Activated naive CD8-positive, alpha-beta T cell treated with anti-CD3 and anti-CD28 coated beads, Interleukin-2, amount 10 ng/mL, durations not matched to agents 7 days and 5 days (primary cell): ENCODE measurements around the gene PTPA. TPM values are rescaled to one million over a fixed set of nuclear protein-coding genes. Genes with fewer than 3 reads are reported as not detected.
A peak's percentile ranks its signal among the peaks of the same experiment; 100 is the strongest.
"Not testable (repeated sequence)": the region's sequence is repeated elsewhere in the genome, so short reads cannot be mapped to it uniquely, and the experiment has no call there.

ENCODE experiments used
- ATAC-seq: fragments of 150-1000 bp; cut with Tn5 transposase; one replicate; pipeline ENCODE4 v1.10.0; 2021; ENCODE audit warnings: low read depth, moderate library complexity
- POLR2A ChIA-PET: fragments of 350-600 bp; sonication (Branson Sonifier 250); formaldehyde crosslinking; loops from one replicate; lab custom pipeline; 2021; ENCODE audit warnings: antibody characterized with exemption; lab: Charles Lee
- DNase-seq: peaks from one replicate; pipeline ENCODE4 v3.0.0; 2021
- H3K27ac Mint-ChIP-seq: one replicate; pipeline ENCODE4 v1.8.0; 2022; ENCODE audit warnings: mild to moderate bottlenecking, mixed read lengths
- H3K27me3 Mint-ChIP-seq: one replicate; pipeline ENCODE4 v1.8.0; 2022; ENCODE audit warnings: mild to moderate bottlenecking, moderate library complexity, mixed read lengths
- H3K36me3 Mint-ChIP-seq: one replicate; pipeline ENCODE4 v1.8.0; 2021; ENCODE audit warnings: mild to moderate bottlenecking, mixed read lengths
- H3K4me1 Mint-ChIP-seq: one replicate; pipeline ENCODE4 v1.8.0; 2021; ENCODE audit warnings: mixed read lengths
- H3K4me3 Mint-ChIP-seq: one replicate; pipeline ENCODE4 v1.8.0; 2022; ENCODE audit warnings: mild to moderate bottlenecking, moderate library complexity, mixed read lengths
- H3K9me3 Mint-ChIP-seq: one replicate; pipeline ENCODE4 v1.8.0; 2021; ENCODE audit warnings: mixed read lengths
- total RNA-seq, 2 experiments: library from RNA; stranded (reverse); gene quantifications; one replicate each; pipeline ENCODE4 v1.2.3, GENCODE V29; 2021

The PTPA gene
- total RNA-seq, 2 experiments from 2014 or later: 88.3 to 91.0 TPM

DNA sequence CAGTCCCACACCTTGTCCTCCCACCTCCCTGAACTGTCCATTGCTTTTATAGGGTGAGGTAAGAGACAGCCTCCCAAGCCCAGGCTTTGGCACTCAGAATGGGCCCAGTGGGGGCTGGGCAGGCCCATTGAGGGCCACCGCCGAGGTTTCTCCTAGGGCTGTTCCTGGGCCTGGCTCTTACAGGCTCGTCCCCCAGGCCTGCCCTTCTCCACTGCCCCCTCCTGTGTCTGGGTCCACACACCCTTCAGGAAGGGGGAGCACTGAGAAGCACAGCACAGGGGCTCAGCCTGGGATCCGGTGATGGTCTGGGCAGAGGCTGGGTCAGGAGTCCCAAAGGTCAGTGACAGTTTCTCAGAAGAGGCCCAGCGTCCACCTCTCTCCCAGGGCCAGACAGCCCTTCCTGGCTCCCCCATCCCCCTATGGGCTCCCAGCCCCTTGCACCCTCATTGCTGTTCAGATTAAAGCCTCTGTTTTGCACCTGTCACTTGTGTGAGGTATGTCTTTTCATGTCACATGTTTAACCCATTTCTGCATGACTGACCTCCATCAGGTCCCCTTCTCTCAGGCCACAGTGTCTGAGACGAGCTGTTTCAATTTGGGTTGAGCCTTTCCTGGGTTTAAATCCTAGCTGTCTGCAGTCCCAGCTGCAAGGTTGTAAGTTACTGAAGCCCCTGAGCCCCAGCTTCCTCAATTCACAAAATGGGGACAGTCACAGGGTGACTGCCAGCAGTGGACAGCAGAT, 37.4 kb downstream of the PTPA start:
- Mint-ChIP-seq H3K36me3 (peaks cover 7% of the 10 kb centered on the region), H3K9me3 (no peaks in the 10 kb centered on the region), H3K27ac (peak overlapping the region; percentile 32), H3K27me3 (no peaks in the 10 kb centered on the region), H3K4me3 (no peak overlapping the region), H3K4me1 (peaks cover 4% of the 10 kb centered on the region)
- no peak for DNase-seq
- ATAC-seq: no peak
- POLR2A ChIA-PET: no interaction called here

DNA sequence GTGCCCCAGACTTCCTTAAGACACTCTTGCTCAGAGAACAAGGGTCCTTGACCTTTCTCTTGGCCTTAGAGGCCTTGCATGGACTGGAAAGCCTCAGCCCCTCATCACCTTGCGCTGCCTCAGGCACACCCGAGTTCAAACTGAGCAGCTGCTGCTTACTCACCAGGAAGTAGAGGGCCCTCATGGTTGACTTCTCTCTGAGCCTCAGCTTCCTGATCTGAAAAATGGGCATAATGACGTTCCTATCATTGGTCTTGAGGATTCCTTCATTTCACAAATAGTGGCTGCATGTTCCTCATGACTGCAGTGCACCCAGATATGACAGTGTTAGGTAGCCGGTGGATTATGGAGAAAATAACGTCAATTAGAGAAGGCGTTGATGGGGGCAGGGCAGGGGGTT, 38.2 kb downstream of the PTPA start:
- no peaks in the 10 kb centered on the region for H3K9me3 Mint-ChIP-seq
- H3K4me3 Mint-ChIP-seq: no peak overlapping the region

DNA sequence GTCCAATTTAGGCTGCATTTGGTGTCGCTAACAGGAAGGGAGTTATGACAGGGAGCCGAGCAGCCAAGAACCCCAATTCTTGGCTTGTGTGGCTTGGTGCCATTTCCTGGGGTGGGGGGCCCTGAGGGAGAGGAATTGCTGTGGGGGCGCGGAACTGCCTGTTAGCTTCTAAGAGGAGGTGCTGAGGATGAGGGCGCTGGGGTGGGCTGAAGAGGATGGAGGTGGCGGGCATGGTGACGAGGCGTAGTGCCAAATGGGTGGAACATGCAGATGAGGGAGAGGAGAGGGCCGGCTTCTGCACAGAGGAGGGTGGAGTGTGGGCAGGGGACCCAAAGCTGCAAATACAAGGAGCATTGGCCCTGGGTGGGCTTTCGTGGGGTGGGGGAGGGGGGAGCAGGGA, 38.9 kb downstream of the PTPA start:
- POLR2A ChIA-PET: no interaction called here
- no peaks in the 10 kb centered on the region for H3K27me3 Mint-ChIP-seq

More for the DNA sequence above, 38.2 kb downstream of the PTPA start:
- peaks cover 2% of the 10 kb centered on the region for H3K36me3 Mint-ChIP-seq
- ATAC-seq (no peak), DNase-seq (no peak)
- H3K27ac Mint-ChIP-seq: peak overlapping the region; percentile 51
- POLR2A ChIA-PET: no interaction called here
- no peaks in the 10 kb centered on the region for H3K27me3 Mint-ChIP-seq
- peaks cover 4% of the 10 kb centered on the region for H3K4me1 Mint-ChIP-seq

GRCh38 chr9:129150672-129151211, 39.5 kb downstream of the PTPA start:
- DNase-seq (no peak), ATAC-seq (no peak)
- H3K4me1 Mint-ChIP-seq: peaks cover 4% of the 10 kb centered on the region
- no peaks in the 10 kb centered on the region for H3K27me3 Mint-ChIP-seq
- POLR2A ChIA-PET: no interaction called here
- no peaks in the 10 kb centered on the region for H3K9me3 Mint-ChIP-seq
- H3K4me3 Mint-ChIP-seq: no peak overlapping the region
- H3K36me3 Mint-ChIP-seq: peaks cover 2% of the 10 kb centered on the region
- H3K27ac Mint-ChIP-seq: no peak overlapping the region

More for the DNA sequence above, 38.9 kb downstream of the PTPA start:
- Mint-ChIP-seq H3K4me3 (no peak overlapping the region), H3K36me3 (peaks cover 2% of the 10 kb centered on the region), H3K9me3 (no peaks in the 10 kb centered on the region), H3K27ac (peak overlapping the region; percentile 10), H3K4me1 (peaks cover 4% of the 10 kb centered on the region)
- no peak for ATAC-seq
- no peak for DNase-seq

DNA sequence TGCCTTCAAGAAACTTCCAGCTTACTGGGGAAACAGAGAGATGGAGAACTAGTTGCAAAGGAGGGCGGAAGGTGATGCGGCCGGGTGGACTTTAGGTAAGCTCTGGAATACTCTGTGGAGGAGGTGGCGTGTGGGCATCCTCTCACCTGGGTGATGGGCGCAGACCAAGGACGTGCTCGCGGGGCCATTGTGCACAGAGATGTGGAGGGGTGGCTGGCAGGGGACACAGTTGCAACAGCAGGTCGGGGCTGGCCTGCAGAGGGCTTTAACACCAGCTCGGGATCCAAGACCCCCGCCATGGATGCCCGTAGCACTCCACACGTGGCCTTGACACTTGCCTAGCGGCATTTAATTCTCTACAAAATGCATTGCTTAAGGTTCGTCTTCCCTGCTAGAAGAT, 40.3 kb downstream of the PTPA start:
- POLR2A ChIA-PET: interaction anchor here (1.2 kb wide), 1 partner anchor 11 kb away, joined by 5 read pairs; no protein-coding TSS in a partner anchor
- ATAC-seq (no peak), DNase-seq (no peak)
- H3K27me3 Mint-ChIP-seq: no peaks in the 10 kb centered on the region
- peak overlapping the region; percentile 13 for H3K27ac Mint-ChIP-seq
- peaks cover 4% of the 10 kb centered on the region for H3K4me1 Mint-ChIP-seq
- H3K9me3 Mint-ChIP-seq: no peaks in the 10 kb centered on the region
- H3K36me3 Mint-ChIP-seq: no peaks in the 10 kb centered on the region
- no peak overlapping the region for H3K4me3 Mint-ChIP-seq

- Mint-ChIP-seq H3K27ac (no peak overlapping the region), H3K36me3 (no peaks in the 10 kb centered on the region), H3K4me1 (no peaks in the 10 kb centered on the region), H3K9me3 (no peaks in the 10 kb centered on the region), H3K27me3 (no peaks in the 10 kb centered on the region), H3K4me3 (no peak overlapping the region)
- DNase-seq (no peak), ATAC-seq (no peak)
- POLR2A ChIA-PET: no interaction called here
These were observed 43.8 kb downstream of the PTPA start for GRCh38 chr9:129154866-129155477.

DNA sequence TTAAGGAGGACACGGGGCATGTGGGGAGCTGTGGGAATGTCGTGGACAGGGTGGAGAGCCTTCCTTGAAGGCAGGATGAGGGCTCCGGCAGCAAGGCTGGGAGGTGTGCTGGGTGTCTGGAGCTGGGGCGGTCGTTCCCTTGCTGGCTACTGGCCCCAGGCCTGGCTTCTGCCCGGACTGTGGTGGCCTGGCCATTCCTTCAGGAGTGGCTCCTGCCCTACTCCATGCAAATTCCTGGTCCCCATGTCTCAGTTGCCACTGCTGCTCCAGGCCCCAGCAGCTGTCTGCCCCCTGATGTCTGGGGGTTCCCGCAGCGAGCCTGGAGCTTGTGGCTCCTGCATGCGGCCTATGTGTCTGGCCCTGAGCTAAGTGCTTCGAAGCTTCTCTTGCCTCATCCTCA, 44.9 kb downstream of the PTPA start:
- POLR2A ChIA-PET: no interaction called here
- no peaks in the 10 kb centered on the region for H3K4me1 Mint-ChIP-seq
- no peaks in the 10 kb centered on the region for H3K36me3 Mint-ChIP-seq
- H3K4me3 Mint-ChIP-seq: no peak overlapping the region
- no peaks in the 10 kb centered on the region for H3K27me3 Mint-ChIP-seq
- DNase-seq (no peak), ATAC-seq (no peak)
- H3K9me3 Mint-ChIP-seq: no peaks in the 10 kb centered on the region
- H3K27ac Mint-ChIP-seq: no peak overlapping the region

DNA sequence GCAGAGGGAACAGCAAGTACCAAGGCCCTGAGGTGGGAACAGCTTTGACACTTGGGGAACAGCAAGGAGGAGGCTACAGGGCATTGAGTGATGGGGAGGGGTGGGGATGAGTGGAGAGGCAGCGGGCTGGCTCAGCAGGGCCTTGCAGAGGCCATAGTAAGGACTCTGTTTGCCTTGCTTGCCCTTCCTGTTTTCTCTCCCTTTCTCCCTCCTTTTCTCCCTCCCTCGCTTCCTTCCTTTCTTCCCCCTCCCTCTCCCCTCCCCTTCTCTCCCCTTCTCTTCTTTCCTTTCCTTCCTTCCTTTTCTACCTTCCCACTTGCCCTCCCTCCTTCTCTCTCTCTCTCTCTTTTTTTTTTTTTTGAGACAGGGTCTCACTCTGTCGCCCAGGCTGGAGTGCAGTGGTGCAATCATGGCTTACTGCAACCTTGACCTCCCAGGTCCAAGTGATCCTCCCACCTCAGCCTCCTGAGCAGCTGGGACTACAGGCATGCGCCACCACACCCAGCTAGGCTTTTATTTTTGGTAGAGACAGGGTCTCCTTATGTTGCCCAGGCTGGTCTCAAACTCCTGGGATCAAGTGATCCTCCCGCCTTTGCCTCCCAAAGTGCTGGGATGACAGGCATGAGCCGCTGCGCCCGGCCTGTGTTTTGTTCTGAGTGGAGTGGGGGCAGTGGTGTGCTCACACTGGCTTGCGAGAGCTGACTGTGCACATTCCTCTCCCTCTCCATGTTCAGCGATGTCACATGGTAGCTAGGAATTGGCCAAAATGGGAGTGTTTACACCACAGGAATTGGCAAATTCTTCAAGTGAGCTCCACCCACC, 49.7 kb downstream of the PTPA start:
- no peak for DNase-seq
- Mint-ChIP-seq H3K4me1 (peaks cover 2% of the 10 kb centered on the region), H3K9me3 (no peaks in the 10 kb centered on the region), H3K36me3 (no peaks in the 10 kb centered on the region), H3K27ac (no peak overlapping the region), H3K27me3 (no peaks in the 10 kb centered on the region), H3K4me3 (no peak overlapping the region)
- ATAC-seq: no peak
- POLR2A ChIA-PET: interaction anchor here (0.6 kb wide), 1 partner anchor 446 kb away, joined by 3 read pairs; no protein-coding TSS in a partner anchor

DNA sequence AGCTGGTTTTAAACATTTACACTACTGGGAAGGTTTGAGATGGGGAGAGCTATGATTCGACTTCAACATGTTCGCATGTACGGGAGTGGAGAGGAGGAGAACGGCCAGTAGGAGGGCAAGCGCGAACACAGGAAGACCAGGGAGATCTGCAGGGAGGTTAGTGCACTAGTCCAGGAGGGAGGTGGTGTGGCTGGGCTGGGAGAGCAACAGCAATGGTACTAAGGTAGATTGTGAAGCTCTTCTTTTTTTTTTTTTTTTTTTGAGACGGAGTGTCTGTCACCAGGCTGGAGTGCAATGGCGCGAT, 50.3 kb downstream of the PTPA start:
- H3K27ac Mint-ChIP-seq: peak overlapping the region; percentile 21
- no peaks in the 10 kb centered on the region for H3K27me3 Mint-ChIP-seq
- H3K4me1 Mint-ChIP-seq: peaks cover 2% of the 10 kb centered on the region
- DNase-seq (no peak), ATAC-seq (no peak)
- POLR2A ChIA-PET: interaction anchor here (0.6 kb wide), 1 partner anchor 446 kb away, joined by 3 read pairs; no protein-coding TSS in a partner anchor
- no peaks in the 10 kb centered on the region for H3K9me3 Mint-ChIP-seq
- H3K4me3 Mint-ChIP-seq: no peak overlapping the region
- no peaks in the 10 kb centered on the region for H3K36me3 Mint-ChIP-seq

DNA sequence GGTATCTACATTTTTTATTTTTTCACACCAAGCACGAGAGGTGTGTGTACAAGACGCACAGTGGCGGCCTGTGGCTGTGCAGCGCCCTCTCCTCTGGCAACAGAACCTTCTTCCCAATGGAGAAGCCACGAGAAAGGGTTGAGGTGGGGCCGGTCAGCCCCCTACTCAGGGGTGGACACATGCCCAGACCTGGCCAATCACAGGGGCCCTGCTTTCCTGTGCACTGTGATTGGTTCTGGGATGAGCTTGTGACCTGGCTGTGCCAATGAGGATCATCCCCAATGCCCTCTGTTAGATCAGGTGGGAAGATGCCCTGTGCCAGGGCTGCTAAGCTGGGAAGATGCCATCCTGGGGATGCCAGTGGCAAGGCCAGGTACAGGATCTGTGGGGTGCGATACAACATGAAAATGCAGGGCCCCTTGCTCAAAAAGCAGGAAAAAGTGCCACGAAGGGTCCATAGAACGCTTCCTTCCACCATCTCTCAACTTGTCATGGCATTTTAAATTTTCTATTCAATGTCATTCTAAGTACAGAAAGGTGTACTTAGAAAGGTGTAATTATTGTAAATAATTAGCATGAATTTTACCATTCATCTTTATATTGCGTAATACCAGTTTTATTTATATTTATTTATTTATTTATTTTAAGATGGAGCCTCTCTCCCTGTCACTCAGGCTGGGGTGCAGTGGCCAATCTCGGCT, 51.4 kb downstream of the PTPA start:
- H3K4me3 Mint-ChIP-seq: no peak overlapping the region
- no peaks in the 10 kb centered on the region for H3K36me3 Mint-ChIP-seq
- ATAC-seq (no peak), DNase-seq (no peak)
- H3K27ac Mint-ChIP-seq: no peak overlapping the region
- peaks cover 9% of the 10 kb centered on the region for H3K4me1 Mint-ChIP-seq
- no peaks in the 10 kb centered on the region for H3K9me3 Mint-ChIP-seq
- POLR2A ChIA-PET: no interaction called here
- no peaks in the 10 kb centered on the region for H3K27me3 Mint-ChIP-seq

GRCh38 chr9:129163198-129163670, 52.0 kb downstream of the PTPA start:
- H3K4me3 Mint-ChIP-seq, H3K27ac Mint-ChIP-seq, H3K36me3 Mint-ChIP-seq, DNase-seq, H3K27me3 Mint-ChIP-seq, ATAC-seq, H3K9me3 Mint-ChIP-seq, POLR2A ChIA-PET: not testable (repeated sequence)
- peaks cover 13% of the 10 kb centered on the region for H3K4me1 Mint-ChIP-seq

GRCh38 chr9:129163753-129164152, 52.5 kb downstream of the PTPA start:
- Mint-ChIP-seq H3K9me3 (no peaks in the 10 kb centered on the region), H3K36me3 (peaks cover under 1% of the 10 kb centered on the region), H3K27ac (no peak overlapping the region), H3K4me3 (no peak overlapping the region), H3K27me3 (no peaks in the 10 kb centered on the region), H3K4me1 (peaks cover 13% of the 10 kb centered on the region)
- ATAC-seq (no peak), DNase-seq (no peak)
- POLR2A ChIA-PET: interaction anchor here (0.8 kb wide), 1 partner anchor 11 kb away, joined by 5 read pairs; no protein-coding TSS in a partner anchor
